OCI-LY1 (cell line): ENCODE measurements around the gene YPEL2.
A peak's percentile ranks its signal among the peaks of the same experiment; 100 is the strongest.

ENCODE experiments used
- H2AFZ ChIP-seq: fragments of 200-600 bp; sonication (generic), shearing (Covaris generic); 2 replicates; pipeline ENCODE4 v1.6.0; 2014; ENCODE audit warnings: antibody characterized with exemption, mild to moderate bottlenecking, low read length
- H3F3A ChIP-seq: fragments of 200-600 bp; sonication (generic), shearing (Covaris generic); 2 replicates; pipeline ENCODE4 v1.6.0; 2014; ENCODE audit warnings: mild to moderate bottlenecking, antibody characterized with exemption, low read length, moderate library complexity; ENCODE audit not compliant: insufficient read depth
- H3K27ac ChIP-seq: fragments of 200-600 bp; sonication (generic); 2 replicates; pipeline ENCODE4 v1.5.1; 2014; ENCODE audit warnings: low read length, mixed run types, mild to moderate bottlenecking, low read depth; ENCODE audit not compliant: poor library complexity, severe bottlenecking
- H3K27me3 ChIP-seq: fragments of 200-600 bp; sonication (generic); 2 replicates; pipeline ENCODE4 v1.6.0; 2014; ENCODE audit warnings: antibody characterized with exemption, mild to moderate bottlenecking, low read length, moderate library complexity; ENCODE audit not compliant: insufficient read depth
- H3K36me3 ChIP-seq: fragments of 200-600 bp; sonication (generic); 2 replicates; pipeline ENCODE4 v1.6.1; 2014; ENCODE audit warnings: mild to moderate bottlenecking, antibody characterized with exemption, low read length, moderate library complexity, mixed read lengths; ENCODE audit not compliant: insufficient read depth
- H3K4me1 ChIP-seq: fragments of 200-600 bp; sonication (generic); 2 replicates; pipeline ENCODE4 v1.5.1; 2014; ENCODE audit warnings: mild to moderate bottlenecking, low read length, moderate library complexity; ENCODE audit not compliant: insufficient read depth, severe bottlenecking
- H3K4me2 ChIP-seq: fragments of 200-600 bp; sonication (generic), shearing (Covaris generic); 2 replicates; pipeline ENCODE4 v1.6.1; 2014; ENCODE audit warnings: low read length
- H3K4me3 ChIP-seq: fragments of 200-600 bp; sonication (generic); 2 replicates; pipeline ENCODE4 v1.5.1; 2014; ENCODE audit warnings: low read length, low read depth, mild to moderate bottlenecking, mixed read lengths; ENCODE audit not compliant: poor library complexity, severe bottlenecking
- H3K79me2 ChIP-seq: fragments of 200-600 bp; shearing (Covaris generic); 2 replicates; pipeline ENCODE4 v1.6.1; 2016; ENCODE audit warnings: mixed run types, low read length, mixed read lengths; ENCODE audit not compliant: insufficient read depth
- H3K9ac ChIP-seq: fragments of 200-600 bp; sonication (generic), shearing (Covaris generic); 2 replicates; pipeline ENCODE4 v1.6.1; 2014; ENCODE audit warnings: mild to moderate bottlenecking, low read length, mixed read lengths
- H3K9me2 ChIP-seq: fragments of 200-600 bp; sonication (generic), shearing (Covaris generic); 2 replicates; pipeline ENCODE4 v1.6.1; 2014; ENCODE audit warnings: low read depth, mild to moderate bottlenecking, low read length, mixed read lengths
- H3K9me3 ChIP-seq: fragments of 200-600 bp; shearing (Covaris generic); 2 replicates; pipeline ENCODE4 v1.6.1; 2014; ENCODE audit warnings: low read length, mixed read lengths
- H4K20me1 ChIP-seq: fragments of 200-600 bp; sonication (generic), shearing (Covaris generic); 2 replicates; pipeline ENCODE4 v1.6.0; 2016; ENCODE audit warnings: mild to moderate bottlenecking, low read length; ENCODE audit not compliant: insufficient read depth
- CTCF ChIP-seq: fragments of 200-600 bp; sonication (generic), shearing (Covaris generic); IDR thresholded peaks from 2 replicates; pipeline ENCODE4 v1.5.1; 2017; ENCODE audit warnings: mild to moderate bottlenecking, antibody characterized with exemption, low read length, moderate library complexity, mixed read lengths
- EZH2 ChIP-seq: fragments of 200-600 bp; sonication (generic), shearing (Covaris generic); IDR thresholded peaks from 2 replicates; pipeline ENCODE4 v1.8.0; 2017; ENCODE audit warnings: borderline replicate concordance, mixed run types, mild to moderate bottlenecking, antibody characterized with exemption, low read length, moderate library complexity, mixed read lengths

YPEL2 gene

GRCh38 chr17:59440757-59441463 lies 109.5 kb downstream of the YPEL2 start:
- H3K27me3 ChIP-seq = no peaks in the 10 kb centered on the region
- no peak overlapping the region for H3K27ac ChIP-seq
- H2AFZ ChIP-seq = no peak overlapping the region
- H3K79me2 ChIP-seq = no peaks in the 10 kb centered on the region
- no peaks in the 10 kb centered on the region for H3K36me3 ChIP-seq
- H3K9me3 ChIP-seq = no peaks in the 10 kb centered on the region
- H3K9ac ChIP-seq = no peak overlapping the region
- no peaks in the 10 kb centered on the region for H4K20me1 ChIP-seq
- H3K4me1 ChIP-seq = no peaks in the 10 kb centered on the region
- TF ChIP-seq CTCF (peak; percentile 82), EZH2 (no peak)
- no peak overlapping the region for H3K4me2 ChIP-seq
- H3K4me3 ChIP-seq = no peak overlapping the region
- no peaks in the 10 kb centered on the region for H3K9me2 ChIP-seq
- no peaks in the 10 kb centered on the region for H3F3A ChIP-seq

GRCh38 chr17:59441464-59442096 lies 110.1 kb downstream of the YPEL2 start:
- no peak overlapping the region for H2AFZ ChIP-seq
- H3K79me2 ChIP-seq = no peaks in the 10 kb centered on the region
- no peaks in the 10 kb centered on the region for H3K9me2 ChIP-seq
- no peak overlapping the region for H3K4me3 ChIP-seq
- no peaks in the 10 kb centered on the region for H4K20me1 ChIP-seq
- H3F3A ChIP-seq = no peaks in the 10 kb centered on the region
- no peaks in the 10 kb centered on the region for H3K4me1 ChIP-seq
- no peaks in the 10 kb centered on the region for H3K36me3 ChIP-seq
- H3K4me2 ChIP-seq = no peak overlapping the region
- no peaks in the 10 kb centered on the region for H3K9me3 ChIP-seq
- H3K27me3 ChIP-seq = no peaks in the 10 kb centered on the region
- no peak overlapping the region for H3K9ac ChIP-seq
- TF ChIP-seq EZH2 (no peak), CTCF (no peak)
- H3K27ac ChIP-seq = no peak overlapping the region

GRCh38 chr17:59443106-59443505 lies 111.7 kb downstream of the YPEL2 start:
- H3K9ac ChIP-seq = no peak overlapping the region
- H3K4me1 ChIP-seq = no peaks in the 10 kb centered on the region
- TF ChIP-seq CTCF (no peak), EZH2 (no peak)
- no peaks in the 10 kb centered on the region for H3K9me2 ChIP-seq
- H3K36me3 ChIP-seq = no peaks in the 10 kb centered on the region
- H3K79me2 ChIP-seq = no peaks in the 10 kb centered on the region
- no peaks in the 10 kb centered on the region for H3K27me3 ChIP-seq
- no peak overlapping the region for H3K4me2 ChIP-seq
- H3K27ac ChIP-seq = no peak overlapping the region
- H3F3A ChIP-seq = no peaks in the 10 kb centered on the region
- H2AFZ ChIP-seq = no peak overlapping the region
- H4K20me1 ChIP-seq = no peaks in the 10 kb centered on the region
- no peak overlapping the region for H3K4me3 ChIP-seq
- H3K9me3 ChIP-seq = no peaks in the 10 kb centered on the region
